Measurements from ENCODE around the gene LMTK2.

LMTK2 gene

DNA sequence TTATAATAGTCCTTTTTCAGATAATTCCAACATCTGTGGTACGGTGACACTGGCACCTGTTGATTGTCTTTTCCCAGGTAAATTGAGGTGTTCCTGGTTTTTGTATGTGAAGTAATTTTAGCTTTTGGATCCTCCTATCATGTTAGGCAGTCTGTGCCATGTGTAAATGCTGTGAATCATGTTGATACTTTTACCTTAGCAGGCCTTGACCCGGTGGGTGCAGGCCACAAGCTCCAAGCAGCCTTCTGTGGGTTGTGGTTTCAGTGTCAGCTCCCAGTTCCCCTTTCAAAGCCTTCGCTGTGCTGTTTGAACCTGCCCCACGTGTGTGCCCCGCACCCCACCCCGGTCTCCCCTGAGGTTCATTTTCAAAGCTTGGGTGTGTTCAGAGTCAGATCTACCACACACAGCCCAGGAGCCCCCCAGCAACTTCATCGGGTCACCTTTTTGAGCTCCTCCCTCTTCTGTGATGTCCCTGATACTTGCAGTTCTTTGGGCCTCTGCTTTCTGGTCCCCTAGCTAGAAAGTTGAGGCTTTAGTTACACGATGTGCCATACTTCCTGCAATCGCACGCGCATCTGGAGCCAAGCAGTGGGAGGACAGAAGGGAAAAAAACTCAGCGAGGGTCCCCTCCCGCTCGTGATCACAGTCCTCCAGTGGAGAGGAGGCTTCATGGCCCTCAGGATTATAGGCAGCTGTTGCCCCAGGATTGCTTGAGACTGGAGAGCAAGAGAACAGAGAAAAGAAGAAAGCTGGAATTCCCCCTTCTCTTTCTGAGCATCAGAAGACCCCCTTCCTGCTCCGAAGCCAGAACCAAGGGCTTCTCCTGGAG, 95.9 kb downstream of the LMTK2 start:
- TF ChIP-seq, protein P1, sequence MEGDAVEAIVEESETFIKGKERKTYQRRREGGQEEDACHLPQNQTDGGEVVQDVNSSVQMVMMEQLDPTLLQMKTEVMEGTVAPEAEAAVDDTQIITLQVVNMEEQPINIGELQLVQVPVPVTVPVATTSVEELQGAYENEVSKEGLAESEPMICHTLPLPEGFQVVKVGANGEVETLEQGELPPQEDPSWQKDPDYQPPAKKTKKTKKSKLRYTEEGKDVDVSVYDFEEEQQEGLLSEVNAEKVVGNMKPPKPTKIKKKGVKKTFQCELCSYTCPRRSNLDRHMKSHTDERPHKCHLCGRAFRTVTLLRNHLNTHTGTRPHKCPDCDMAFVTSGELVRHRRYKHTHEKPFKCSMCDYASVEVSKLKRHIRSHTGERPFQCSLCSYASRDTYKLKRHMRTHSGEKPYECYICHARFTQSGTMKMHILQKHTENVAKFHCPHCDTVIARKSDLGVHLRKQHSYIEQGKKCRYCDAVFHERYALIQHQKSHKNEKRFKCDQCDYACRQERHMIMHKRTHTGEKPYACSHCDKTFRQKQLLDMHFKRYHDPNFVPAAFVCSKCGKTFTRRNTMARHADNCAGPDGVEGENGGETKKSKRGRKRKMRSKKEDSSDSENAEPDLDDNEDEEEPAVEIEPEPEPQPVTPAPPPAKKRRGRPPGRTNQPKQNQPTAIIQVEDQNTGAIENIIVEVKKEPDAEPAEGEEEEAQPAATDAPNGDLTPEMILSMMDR (IDR thresholded peaks at IDR 0.05): no peak

DNA sequence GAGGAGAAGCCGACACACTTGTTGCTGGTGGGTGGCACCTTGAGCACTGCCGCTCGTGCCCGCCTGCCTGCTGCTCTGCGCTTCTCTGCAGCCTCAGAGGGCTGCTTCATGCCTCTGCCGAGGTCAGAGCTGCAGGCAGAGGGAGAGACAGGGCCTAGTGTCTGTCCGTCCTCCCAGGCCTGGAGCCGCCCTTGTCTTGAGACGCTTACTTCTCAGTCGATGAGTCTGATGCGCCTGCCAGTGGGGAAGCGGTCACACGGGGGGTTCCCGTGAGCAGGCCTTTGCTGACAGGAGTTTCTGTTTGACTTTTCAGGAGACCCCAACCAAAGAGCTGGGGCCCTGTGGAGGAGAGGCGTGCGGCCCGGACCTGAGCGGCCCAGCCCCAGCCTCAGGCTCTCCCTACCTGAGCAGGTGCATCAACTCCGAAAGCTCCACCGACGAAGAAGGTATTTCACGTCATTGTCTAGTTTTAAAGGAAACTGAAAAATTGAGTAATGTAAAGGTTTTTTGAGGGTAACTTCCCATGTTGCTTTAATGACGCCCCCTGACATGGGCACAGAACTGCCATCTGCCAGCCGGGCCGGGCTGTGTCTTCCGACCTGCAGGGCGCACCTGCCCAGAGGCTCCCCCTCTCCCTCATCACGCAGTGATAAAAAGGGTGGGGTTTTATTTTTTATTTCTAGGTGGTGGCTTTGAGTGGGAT, 96.8 kb downstream of the LMTK2 start:
- TF ChIP-seq, protein P1 (IDR thresholded peaks at IDR 0.05): no peak

DNA sequence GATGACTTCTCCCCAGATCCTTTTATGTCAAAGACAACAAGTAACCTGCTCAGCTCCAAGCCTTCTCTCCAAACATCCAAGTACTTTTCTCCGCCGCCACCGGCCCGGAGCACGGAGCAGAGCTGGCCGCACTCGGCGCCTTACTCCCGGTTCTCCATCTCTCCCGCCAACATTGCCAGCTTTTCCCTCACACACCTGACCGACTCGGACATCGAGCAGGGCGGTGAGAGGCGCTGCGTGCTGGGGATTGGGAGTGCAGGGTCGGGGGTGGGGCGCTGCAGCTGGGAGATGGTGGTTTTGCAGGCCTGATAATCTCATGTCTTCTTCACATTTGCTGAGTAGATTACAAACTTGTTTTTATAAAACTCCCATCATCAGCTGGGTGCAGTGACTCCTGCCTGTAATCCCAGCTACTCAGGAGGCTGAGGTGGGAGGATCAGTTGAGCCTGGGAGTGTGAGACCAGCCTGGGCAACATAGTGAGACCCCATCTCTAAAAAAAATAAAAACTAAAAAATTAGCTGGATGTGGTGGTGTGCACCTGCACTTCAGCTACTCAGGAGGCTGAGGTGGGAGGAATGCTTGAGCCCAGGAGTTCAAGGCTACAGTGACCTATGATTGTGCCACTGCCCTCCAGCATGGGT, 97.4 kb downstream of the LMTK2 start:
- TF ChIP-seq, protein P1 (IDR thresholded peaks at IDR 0.05): no peak

DNA sequence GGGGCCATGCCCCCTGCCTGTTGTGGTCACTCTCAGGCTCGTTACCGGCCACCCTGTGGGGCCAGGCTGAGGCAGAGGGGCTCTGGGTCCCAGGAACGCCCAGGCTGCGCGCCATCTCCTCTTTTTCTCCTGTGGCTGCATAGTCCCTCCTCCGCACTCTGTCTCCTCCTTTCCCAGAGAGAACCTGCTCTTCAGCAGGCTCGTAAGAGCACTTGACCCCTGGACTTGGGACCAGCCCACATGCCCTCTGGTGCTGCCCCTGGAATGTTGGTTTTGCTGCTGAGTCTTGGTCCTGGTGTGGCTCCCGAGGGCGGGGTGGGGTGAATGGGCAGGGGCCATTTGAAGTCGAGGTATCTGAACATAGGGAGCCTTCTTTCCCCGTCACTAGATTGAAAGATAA, 98.0 kb downstream of the LMTK2 start:
- TF ChIP-seq, protein P1 (IDR thresholded peaks at IDR 0.05): no peak

- TF ChIP-seq, protein P1 (IDR thresholded peaks at IDR 0.05): no peak
These were observed 98.6 kb downstream of the LMTK2 start for GRCh38 chr7:98205162-98205845.

DNA sequence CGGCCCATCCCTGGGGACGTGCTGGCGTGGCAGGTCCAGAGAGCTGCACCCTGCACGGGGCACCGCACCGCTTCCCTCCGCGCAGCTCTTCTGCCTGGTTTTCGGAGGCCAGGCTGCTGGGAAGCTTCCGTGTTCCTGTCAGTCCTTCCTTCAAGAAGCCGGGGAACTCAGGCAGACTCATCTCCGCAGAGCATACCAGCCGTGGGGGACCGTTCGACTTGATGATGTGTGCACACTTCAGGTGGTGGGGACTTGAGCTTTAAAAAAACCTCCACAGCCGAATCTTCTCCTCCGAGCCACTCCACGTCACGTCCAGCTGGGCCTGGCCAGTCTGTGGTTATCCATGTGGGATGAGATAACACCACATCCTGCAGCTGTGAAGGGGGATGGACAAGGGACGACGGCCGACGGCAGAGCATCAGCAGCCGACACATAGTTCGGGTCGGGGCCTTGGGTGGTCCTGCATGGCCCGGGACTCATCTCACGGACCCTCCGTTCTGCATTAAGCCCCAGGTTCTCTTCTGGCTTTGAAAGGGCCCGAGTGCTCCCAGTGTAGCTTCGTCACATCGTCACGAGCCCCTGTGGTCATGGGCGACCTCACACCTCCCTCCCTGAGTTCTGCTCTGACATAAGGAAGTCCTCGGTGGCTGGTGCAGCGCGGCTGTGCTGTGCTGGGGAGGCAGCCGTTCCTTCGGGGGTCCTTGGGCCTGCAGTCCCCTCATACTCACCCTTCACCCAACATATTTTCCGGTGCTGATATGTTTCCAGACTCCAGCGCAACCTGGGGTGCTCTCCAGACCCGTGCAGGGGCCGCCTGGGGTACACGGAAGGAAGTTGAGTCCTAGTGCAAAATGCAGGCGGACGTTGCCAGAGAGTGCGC, 100.0 kb downstream of the LMTK2 start:
- TF ChIP-seq, protein P1 (IDR thresholded peaks at IDR 0.05): no peak

Measured in LNCAP (cell line).